Measurements from ENCODE around the gene UBD. TPM values are rescaled to one million over a fixed set of nuclear protein-coding genes. Genes with fewer than 3 reads are reported as not detected.
A peak's percentile ranks its signal among the peaks of the same experiment; 100 is the strongest.

UBD gene
- total RNA-seq, 2 donors from 2014 or later = 0.86 to 10.3 TPM

GRCh38 chr6:29590218-29590808, 30.8 kb upstream of the UBD start:
- no peaks in the 10 kb centered on the region for H3K9me3 ChIP-seq
- no peaks in the 10 kb centered on the region for H3K4me1 ChIP-seq
- DNase-seq = no peak
- no peak overlapping the region for H3K27ac ChIP-seq
- intact Hi-C loops (cut with DNase I) = no loop called here
- H3K9ac ChIP-seq (ENCODE audit: low read depth in 2 of 2, low read length in 2 of 2) = no peak overlapping the region
- H3K36me3 ChIP-seq = no peaks in the 10 kb centered on the region
- H3K27me3 ChIP-seq = no peaks in the 10 kb centered on the region
- TF ChIP-seq, protein P1, sequence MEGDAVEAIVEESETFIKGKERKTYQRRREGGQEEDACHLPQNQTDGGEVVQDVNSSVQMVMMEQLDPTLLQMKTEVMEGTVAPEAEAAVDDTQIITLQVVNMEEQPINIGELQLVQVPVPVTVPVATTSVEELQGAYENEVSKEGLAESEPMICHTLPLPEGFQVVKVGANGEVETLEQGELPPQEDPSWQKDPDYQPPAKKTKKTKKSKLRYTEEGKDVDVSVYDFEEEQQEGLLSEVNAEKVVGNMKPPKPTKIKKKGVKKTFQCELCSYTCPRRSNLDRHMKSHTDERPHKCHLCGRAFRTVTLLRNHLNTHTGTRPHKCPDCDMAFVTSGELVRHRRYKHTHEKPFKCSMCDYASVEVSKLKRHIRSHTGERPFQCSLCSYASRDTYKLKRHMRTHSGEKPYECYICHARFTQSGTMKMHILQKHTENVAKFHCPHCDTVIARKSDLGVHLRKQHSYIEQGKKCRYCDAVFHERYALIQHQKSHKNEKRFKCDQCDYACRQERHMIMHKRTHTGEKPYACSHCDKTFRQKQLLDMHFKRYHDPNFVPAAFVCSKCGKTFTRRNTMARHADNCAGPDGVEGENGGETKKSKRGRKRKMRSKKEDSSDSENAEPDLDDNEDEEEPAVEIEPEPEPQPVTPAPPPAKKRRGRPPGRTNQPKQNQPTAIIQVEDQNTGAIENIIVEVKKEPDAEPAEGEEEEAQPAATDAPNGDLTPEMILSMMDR (IDR thresholded peaks at IDR 0.05) = no peak
- H3K4me3 ChIP-seq = no peak overlapping the region

DNA sequence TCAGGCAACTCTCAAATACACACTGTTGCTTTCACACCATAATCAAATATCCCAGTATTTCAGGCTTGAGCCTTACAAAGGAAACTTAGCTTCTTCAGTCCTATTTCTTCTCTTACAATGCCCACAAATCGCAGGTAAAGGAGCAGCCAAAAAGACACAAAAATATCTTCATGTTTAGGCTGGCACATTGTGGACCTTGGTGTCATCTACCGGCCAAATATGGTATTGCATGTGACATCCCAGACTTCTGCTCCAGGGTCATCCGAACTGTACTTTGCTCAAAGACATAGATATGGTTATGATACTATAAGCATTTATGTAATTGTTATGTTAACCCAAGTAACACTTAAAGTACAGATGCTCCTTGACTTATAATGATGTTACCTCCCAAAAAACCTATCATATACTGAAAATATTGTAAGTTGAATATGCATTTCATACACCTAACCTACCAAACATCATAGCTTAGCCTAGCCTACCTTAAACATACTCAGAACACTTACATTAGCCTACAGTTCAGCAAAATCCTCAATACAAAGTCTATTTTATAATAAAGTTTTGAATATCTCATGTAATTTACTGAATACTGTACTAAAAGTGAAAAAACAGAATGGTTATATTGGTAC, 30.0 kb upstream of the UBD start:
- intact Hi-C loops (cut with DNase I) = loop anchor here (5.0 kb wide), 1 partner anchor 902 kb away; no protein-coding TSS in a partner anchor
- DNase-seq = peak; percentile 56
- Histone ChIP-seq H3K27me3 (no peaks in the 10 kb centered on the region), H3K4me3 (no peak overlapping the region), H3K9ac (ENCODE audit: low read depth in 2 of 2, low read length in 2 of 2) (no peak overlapping the region), H3K36me3 (no peaks in the 10 kb centered on the region), H3K9me3 (no peaks in the 10 kb centered on the region), H3K27ac (no peak overlapping the region), H3K4me1 (no peaks in the 10 kb centered on the region)
- TF ChIP-seq, protein P1 (IDR thresholded peaks at IDR 0.05) = peak; percentile 95

DNA sequence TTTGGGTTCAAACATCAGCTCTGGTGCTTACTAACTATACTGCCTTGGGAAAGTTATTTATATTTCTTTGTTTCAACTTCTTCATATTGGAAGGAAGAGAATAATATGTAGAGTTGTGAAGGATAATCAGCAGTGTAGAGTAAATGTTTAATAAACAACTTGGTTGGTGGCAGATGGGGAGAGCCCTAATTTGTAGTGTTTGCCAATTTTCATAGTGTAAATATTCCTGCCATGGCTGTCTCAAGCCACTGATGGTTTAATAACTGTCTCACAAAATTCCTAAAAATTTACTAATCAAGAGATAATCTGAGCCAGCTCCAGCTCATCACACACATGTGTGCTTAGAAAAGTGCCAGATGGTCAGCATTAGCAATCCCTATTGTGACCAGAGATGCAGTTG, 25.3 kb upstream of the UBD start, which contains the start of gene OR2H2:
TSS of gene OR2H2 (plus strand) at position 301 of the 400 bp plus-strand sequence. CDS start 2,824 bp downstream, outside the sequence.
- intact Hi-C loops (cut with DNase I) = loop anchor here (5.0 kb wide), 1 partner anchor 898 kb away; no protein-coding TSS in a partner anchor
- no peak within 1 kb of the TSS for H3K4me3 ChIP-seq
- no peak within 1 kb of the TSS for H3K27ac ChIP-seq
- no peaks in the 10 kb centered on the region for H3K27me3 ChIP-seq
- TF ChIP-seq, protein P1 (IDR thresholded peaks at IDR 0.05) = no peak
- H3K9ac ChIP-seq (ENCODE audit: low read depth in 2 of 2, low read length in 2 of 2) = no peak within 1 kb of the TSS
- no peak for DNase-seq
- H3K4me1 ChIP-seq = no peaks in the 10 kb centered on the region
- no peaks in the 10 kb centered on the region for H3K36me3 ChIP-seq
- no peaks in the 10 kb centered on the region for H3K9me3 ChIP-seq

- Histone ChIP-seq H3K4me3 (no peak overlapping the region), H3K27ac (no peak overlapping the region), H3K36me3 (no peaks in the 10 kb centered on the region), H3K9ac (ENCODE audit: low read depth in 2 of 2, low read length in 2 of 2) (no peak overlapping the region), H3K4me1 (no peaks in the 10 kb centered on the region), H3K9me3 (no peaks in the 10 kb centered on the region), H3K27me3 (no peaks in the 10 kb centered on the region)
- DNase-seq = no peak
- intact Hi-C loops (cut with DNase I) = no loop called here
- TF ChIP-seq, protein P1 (IDR thresholded peaks at IDR 0.05) = no peak
These were observed 18.0 kb upstream of the UBD start for GRCh38 chr6:29577544-29577943.

- H3K4me1 ChIP-seq = no peaks in the 10 kb centered on the region
- H3K4me3 ChIP-seq = no peak overlapping the region
- no peak overlapping the region for H3K9ac ChIP-seq (ENCODE audit: low read depth in 2 of 2, low read length in 2 of 2)
- H3K36me3 ChIP-seq = no peaks in the 10 kb centered on the region
- intact Hi-C loops (cut with DNase I) = no loop called here
- TF ChIP-seq, protein P1 (IDR thresholded peaks at IDR 0.05) = no peak
- H3K9me3 ChIP-seq = no peaks in the 10 kb centered on the region
- H3K27ac ChIP-seq = no peak overlapping the region
- H3K27me3 ChIP-seq = no peaks in the 10 kb centered on the region
- no peak for DNase-seq
These were observed 16.5 kb upstream of the UBD start for GRCh38 chr6:29576056-29576455.

Data from colonic mucosa (tissue), 4 donors.